ENCODE results near the gene GHSR.

GHSR gene

DNA sequence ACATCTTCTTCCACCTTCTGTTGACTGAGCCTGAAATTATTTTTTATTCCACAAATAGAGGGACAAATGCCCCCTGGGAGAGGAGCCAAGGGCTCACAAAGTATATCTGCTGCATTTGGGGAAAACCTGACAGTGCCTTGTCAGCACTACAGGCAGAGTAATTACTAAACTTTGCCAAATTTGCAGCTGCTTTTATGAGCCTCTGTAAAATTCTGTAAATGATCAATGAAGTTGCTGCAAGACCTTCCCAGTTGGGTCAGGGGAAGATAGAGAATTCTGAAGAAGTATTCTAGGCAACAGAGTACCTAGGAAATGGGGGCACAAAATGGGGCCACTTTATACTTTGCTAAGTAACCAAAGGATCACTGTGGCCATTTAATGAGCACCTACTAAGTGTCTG is 10.5 kb downstream of the GHSR start:
- no peak for DNase-seq

DNA sequence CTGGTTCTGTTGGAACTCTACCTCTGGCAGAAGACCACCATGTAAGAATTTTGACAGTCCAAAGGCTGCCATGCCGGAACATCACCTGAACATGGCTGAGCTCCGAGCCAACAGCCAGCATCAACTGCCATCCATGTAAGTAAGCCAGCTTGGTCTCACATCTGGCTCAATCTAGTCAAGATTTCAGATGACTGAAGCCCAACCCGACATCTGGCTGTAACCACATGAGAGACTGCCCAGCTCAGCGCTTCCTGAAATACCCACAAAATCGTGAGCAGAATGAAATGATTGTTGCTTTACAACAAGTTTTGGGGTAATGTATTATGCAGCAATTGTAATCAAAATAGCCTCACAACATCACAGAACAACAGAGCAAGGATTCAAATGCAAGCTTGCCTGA is 32.9 kb downstream of the GHSR start:
- DNase-seq, result no peak

DNA sequence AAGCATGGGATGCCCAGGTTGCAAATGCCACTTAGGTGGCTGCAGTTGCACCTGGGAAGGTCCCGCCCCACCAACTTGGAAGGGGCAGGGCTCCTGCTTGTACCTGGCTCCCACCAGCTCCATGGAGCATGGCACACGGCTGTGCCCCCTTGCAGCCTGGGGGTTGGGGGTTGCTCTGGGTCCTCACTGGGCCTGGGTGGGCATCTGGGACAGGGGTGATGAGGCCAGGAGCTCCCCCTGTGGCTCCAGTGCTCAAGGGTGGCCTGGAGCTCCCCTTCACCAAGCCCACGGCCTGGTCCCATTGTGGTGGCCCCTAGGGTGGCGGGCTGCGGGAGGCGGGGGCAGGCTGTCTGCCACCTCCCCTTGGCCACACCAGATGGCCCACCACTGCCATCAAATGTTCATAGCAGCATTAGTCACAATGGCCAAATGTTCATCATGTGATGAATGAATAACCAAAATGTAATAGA is 36.7 kb downstream of the GHSR start:
- no peak for DNase-seq

DNA sequence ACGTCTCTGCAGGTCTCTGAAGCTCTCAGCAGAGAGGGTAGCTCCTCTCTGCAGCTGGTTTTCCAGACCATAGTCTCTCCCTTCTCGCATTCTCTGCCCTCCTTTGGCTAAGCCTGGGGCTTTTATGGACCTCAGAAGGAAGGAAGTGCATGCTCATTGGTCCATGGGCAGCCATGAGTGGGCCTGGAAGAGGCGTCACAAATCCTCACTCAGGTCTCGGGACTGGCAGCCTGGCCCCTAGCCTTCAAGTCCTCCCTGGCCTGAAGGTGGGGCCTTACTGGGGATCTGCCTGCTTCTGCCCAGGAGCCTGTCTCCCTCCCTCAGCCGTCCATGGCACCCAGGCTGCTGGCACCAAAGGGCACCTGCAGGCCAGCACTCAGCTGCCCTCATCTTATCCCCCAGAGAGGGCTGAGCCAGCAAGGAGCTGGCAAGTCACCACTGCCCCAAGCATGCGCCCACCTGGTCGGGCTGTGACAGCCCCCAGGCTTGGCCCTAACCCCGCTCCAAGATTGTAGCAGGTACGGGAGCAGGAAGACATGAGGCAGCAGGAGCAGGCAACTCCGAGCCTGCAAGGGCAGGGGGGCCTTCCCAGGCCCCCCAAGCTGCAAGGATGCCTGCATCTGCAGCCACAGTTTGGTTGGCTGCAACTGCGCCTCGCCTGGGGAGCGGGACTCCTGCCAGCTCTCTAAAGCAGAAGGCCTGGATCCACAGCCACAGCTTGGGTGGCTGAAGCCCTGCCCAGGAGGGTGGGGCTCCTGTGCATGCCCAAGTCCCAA is 37.4 kb downstream of the GHSR start:
- DNase-seq, result no peak

DNA sequence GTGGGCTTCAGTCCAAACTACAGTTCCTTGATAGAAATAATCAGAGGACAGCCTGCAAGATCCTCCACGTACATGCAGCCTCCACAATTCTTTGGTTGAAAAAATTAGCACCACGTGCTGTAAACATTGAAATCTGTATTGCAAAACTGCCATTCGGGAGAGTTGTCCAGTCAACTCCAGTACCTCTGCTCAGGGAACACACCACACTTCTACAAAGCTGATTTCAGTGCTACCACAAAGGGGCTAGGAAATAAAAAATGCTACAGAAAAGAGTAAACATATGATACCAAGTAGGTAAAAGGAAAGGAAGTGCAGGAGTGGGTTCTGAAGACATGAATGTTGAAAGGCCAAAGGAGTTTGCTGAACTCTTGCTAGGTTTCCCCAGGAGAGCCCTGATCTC is 40.4 kb downstream of the GHSR start:
- DNase-seq, result no peak

DNA sequence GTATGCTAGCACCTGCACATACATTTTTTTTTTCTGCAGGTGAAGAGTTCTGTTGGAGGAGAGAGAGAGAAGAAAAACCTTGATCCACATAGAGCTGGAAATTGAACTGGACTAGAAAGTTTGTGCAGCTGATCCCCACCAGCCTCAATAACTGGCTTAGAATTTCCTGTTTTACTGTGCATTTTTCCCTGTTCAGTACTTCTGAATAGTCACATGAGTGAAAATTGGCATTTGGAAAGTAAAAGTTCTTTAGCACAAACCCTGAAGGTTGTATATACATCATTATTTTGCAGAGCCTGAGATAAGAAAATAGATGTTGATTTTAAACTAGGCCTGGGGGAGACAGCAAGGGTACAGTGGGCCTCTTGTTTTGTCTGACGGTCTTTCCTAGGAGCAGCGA is 42.3 kb downstream of the GHSR start:
- DNase-seq, result no peak

DNA sequence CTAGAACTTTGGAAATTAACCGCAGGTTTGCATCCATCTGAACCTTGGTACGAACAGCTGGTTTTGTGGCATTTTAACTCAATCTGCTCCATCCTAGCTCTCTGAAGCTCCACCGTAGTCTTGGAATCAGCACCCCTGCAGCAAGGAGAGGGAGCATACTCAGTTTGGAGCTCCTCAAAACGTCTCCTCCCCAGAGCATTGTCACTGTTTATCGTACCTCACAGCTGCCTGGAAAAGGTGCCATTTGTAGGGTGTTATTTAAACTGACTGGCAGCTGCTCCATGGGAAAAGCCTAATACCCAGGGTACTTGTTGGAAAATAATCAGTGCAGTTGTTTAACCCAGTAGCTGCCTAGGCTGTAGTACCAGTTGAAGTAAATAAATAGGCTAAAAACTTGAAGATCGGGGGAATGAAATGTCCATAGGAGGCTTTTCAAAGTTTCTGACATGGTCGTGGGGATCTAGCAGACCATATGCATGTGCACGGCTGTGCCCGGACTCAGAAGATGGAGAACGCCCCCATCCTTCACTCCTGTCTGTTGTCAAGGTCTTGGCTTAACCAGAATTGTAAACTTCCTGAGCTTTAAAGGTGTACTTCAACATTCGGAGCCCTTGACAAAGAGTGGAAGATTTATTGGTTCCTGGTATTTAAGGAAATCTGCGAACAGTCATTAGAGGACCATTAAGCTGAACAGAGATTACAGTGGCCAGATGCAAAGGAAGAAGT is 43.9 kb downstream of the GHSR start:
- DNase-seq, result no peak

DNA sequence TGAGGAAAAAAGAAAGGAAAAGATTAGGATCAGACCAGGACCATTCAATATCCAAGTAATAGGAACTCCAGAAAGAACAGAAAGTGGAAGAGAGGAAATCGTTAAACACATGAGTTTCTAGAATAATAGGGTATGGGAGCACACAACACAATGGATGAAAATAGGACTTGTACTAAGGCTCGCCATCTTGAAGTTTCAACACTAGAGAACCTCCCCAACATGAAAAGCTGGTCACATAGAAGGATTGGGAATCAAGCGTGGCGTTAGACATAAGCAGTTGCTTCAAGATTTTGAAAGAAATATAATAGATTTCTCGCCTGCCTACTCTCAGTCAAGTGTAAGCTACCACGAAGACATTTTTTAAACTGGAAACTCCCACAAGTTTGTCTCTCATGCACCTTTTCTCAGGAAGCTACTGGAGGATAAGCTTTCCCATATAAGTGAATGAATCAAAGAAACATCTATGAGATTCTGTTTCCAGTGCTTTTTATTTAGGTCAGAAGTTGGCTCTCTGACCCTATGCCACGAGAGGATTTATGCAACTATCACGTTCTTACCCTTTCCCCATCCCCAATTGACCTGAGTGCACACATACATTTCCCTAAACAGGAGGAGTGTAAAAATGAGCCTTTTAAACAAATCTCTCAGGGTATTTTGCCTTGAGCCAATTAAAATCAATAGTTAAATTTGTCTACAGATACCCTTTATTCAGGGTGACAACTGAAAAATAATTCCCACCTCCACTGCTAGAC is 45.2 kb downstream of the GHSR start:
- DNase-seq, result no peak

DNA sequence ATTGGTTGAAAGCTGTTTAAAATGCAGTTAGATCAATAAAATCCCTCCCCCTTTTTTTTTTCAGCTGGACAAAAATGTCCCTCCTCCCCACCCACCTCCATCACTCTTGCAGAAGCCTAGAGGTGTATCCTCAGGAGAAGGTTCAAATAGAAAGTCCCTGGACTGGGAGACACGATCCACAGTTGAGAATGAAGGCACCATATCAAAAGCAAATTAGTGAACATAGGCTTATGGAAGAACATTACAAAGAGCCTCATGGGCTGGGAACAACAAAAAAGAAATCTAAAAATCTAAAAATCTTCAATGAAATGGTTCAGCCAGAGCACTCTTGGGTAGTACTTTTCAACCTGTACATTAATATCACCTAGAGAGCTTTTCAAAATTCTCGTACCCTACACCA is 46.2 kb downstream of the GHSR start:
- DNase-seq, result no peak

DNA sequence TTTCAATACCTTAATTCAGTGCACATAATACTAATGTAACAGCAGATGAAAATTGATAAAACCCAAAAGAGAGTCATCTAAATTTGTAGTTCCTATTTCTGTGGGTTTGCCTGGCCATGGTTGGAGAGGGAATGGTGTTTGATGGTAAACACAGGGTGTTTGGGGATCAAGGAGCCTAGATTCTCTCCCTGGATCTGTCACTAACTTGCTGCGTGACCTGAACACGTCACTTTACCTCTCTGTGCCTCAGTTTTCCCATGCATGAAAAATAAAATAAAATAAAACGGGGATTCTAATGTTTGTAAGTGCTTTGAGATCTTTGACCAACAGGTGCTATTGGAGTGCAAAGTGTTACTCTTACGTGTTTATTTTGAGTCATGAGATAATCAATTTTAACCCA is 49.8 kb downstream of the GHSR start:
- DNase-seq, result no peak

DNA sequence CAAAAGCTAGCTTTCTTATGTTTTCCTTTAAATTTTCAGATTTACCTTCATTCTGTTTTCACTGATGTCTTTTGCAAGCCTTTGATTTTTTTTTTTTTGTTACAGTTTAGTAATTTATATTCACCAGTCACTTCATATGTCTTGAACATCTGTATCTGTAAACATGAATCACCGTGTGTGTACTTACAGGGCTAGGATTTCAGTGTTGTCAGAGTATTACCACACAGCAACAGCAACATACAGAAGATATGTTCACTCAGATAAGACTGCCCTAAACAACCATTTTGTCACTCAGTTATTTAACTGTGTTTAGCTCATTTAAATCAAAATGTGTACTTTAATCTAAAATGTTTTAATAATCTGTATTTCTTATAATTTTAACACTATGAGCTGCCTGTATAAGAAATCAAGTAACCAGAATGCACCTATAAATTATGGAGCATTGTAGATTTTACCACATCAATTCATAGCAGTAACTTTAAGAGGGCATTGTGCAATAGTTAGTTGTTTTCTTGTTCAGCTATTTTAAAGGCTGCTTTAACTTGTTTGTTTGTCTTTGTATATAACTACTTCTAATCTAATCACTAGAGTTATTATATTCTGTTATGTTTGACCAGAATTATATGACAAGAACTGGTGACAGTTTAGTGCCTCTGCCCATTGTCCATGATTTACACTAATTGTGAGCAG is 50.4 kb downstream of the GHSR start:
- DNase-seq, result no peak

DNA sequence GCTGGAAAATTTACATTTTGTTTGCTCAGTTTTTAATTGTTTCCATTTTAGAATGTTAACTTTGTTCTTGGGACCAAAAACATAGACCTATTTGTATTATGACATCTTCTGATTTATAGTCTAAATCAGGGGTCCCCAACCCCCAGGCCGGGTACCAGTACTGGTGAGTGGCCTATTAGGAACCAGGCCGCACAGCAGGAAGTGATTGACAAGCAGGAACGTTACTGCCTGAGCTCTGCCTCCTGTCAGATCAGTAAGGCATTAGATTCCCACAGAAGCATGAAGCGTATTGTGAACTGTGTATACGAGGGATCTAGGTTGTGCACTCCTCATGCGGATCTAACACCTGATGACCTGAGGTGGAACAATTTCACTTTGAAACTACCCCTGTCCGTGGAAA is 51.9 kb downstream of the GHSR start:
- no peak for DNase-seq

DNA sequence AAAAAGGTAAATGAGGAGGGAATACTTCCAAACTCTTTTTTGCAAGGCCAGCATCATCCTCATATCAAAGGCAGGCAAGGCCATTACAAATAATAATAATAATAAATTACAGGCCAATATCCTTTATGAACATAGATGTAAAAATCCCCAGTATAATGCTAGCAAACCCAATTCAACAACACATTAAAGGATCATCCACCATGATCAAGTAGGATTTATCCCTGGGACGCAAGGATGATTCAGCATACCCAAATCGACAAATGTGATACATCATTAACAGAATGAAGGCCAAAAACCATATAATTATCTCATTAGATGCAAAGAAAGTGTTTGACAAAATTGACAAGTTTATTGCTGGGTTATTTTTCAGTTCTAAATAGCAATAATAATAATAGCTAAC is 53.6 kb downstream of the GHSR start:
- DNase-seq, result no peak

Measured in stimulated activated CD4-positive, alpha-beta T cell treated with anti-CD3 and anti-CD28 coated beads, Interleukin-4, amount 100 ng/mL, for 4 hours (primary cell).